Thyroid gland (tissue), 4 donors: ENCODE results near the gene TANGO2. TPM values are rescaled to one million over a fixed set of nuclear protein-coding genes. Genes with fewer than 3 reads are reported as not detected.

Experiments used
- DNase-seq, 2 donors: peaks; one replicate each; pipeline ENCODE4 v3.0.0-alpha.2; 2019
- H3K27ac ChIP-seq, 3 donors: fragments of 200-600 bp; sonication (generic); 1 replicate in 2 of 3; 2 replicates in 1 of 3; pipeline ENCODE4 v1.5.1; 2016 to 2019; ENCODE audit warnings: mild to moderate bottlenecking in 1 of 3, moderate library complexity in 1 of 3
- H3K27me3 ChIP-seq: fragments of 200-600 bp; sonication (generic); one replicate; pipeline ENCODE4 v1.5.1; 2019
- H3K36me3 ChIP-seq, 2 donors: fragments of 200-600 bp; sonication (generic); one replicate each; pipeline ENCODE4 v1.5.1; 2016 to 2019
- H3K4me1 ChIP-seq, 2 donors: fragments of 200-600 bp; sonication (generic); one replicate each; pipeline ENCODE4 v1.5.1; 2017 to 2019
- H3K4me3 ChIP-seq, 3 donors: fragments of 200-600 bp; sonication (generic); replicated peaks in 1 of 3; 1 replicate in 2 of 3; 2 replicates in 1 of 3; pipeline ENCODE4 v1.5.1; 2016; ENCODE audit warnings: mild to moderate bottlenecking in 1 of 3
- H3K9me3 ChIP-seq: fragments of 200-600 bp; sonication (generic); one replicate; pipeline ENCODE4 v1.5.1; 2017
- CTCF ChIP-seq, 6 experiments: fragments of 200-600 bp in 3 of 6; fragments of 450-650 bp in 3 of 6; sonication (generic) in 3 of 6; IDR thresholded peaks; one replicate each; pipeline ENCODE4 v1.5.1; 2016 to 2019; ENCODE audit warnings: antibody characterized with exemption in 6 of 6, mild to moderate bottlenecking in 2 of 6, inconsistent platforms in 1 of 6, moderate library complexity in 1 of 6
- POLR2A ChIP-seq, 2 donors: fragments of 450-650 bp; IDR thresholded peaks; one replicate each; pipeline ENCODE4 v1.6.1; 2017; ENCODE audit warnings: antibody characterized with exemption in 2 of 2, mild to moderate bottlenecking in 2 of 2, moderate library complexity in 1 of 2
- WGBS, 2 donors: methylation state at CpG; one replicate each; pipeline ENCODE4 v1.1.5; 2017; 5-methylcytosine and 5-hydroxymethylcytosine counted together
- intact Hi-C: fragments of 100-400 bp; cut with DNase I; formaldehyde crosslinking; loops from one replicate; pipeline ENCODE4 v1.15.1; 2023
- total RNA-seq, 4 donors: library from RNA; depleted of rRNA; stranded (reverse); fragments of >200 nt; gene quantifications; one replicate each; pipeline ENCODE4 v1.2.3, GENCODE V29; 2016

The TANGO2 gene
- total RNA-seq, 4 donors from 2014 or later: 50.3 to 82.7 (median 65.2) TPM

GRCh38 chr22:20094197-20094807, 73.4 kb downstream of the TANGO2 start:
- intact Hi-C loops: no loop called here
- Histone ChIP-seq H3K36me3 (peaks cover 62 to 85% of the 10 kb centered on the region in 2 donors), H3K27ac (no peak overlapping the region), H3K9me3 (no peaks in the 10 kb centered on the region), H3K27me3 (no peaks in the 10 kb centered on the region), H3K4me3 (no peak overlapping the region), H3K4me1 (no peaks in the 10 kb centered on the region)
- 96% methylated on average over 15 of the region's 15 CpGs for WGBS, 2 donors
- no peak for DNase-seq
- TF ChIP-seq POLR2A (IDR thresholded peaks at IDR 0.05) (no peak), CTCF (IDR thresholded peaks at IDR 0.05) (no peak)

DNA sequence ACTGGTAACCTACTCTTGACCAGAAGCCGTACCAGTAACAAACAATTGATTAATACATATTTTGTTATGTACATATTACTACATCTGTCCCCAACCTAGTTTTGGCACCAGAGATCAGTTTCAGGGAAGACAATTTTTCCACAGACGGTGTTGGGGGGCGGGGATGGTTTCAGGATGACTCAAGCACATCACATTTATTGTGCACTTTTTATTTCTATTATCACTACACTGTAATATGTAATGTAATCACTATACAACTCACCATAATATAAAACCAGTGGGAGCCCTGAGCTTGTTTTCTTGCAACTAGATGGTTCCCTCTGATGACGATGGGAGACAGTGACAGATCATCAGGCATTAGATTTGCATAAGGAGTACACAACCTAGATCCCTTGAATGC, 74.6 kb downstream of the TANGO2 start:
- Histone ChIP-seq H3K4me1 (no peaks in the 10 kb centered on the region), H3K4me3 (no peak overlapping the region), H3K9me3 (no peaks in the 10 kb centered on the region), H3K27ac (no peak overlapping the region), H3K27me3 (no peaks in the 10 kb centered on the region), H3K36me3 (peaks cover 49 to 84% of the 10 kb centered on the region in 2 donors)
- 94 to 98% methylated on average over 4 of the region's 4 CpGs for WGBS, 2 donors
- TF ChIP-seq CTCF (IDR thresholded peaks at IDR 0.05) (no peak), POLR2A (IDR thresholded peaks at IDR 0.05) (no peak)
- no peak for DNase-seq
- intact Hi-C loops: no loop called here

GRCh38 chr22:20096574-20097420, 75.9 kb downstream of the TANGO2 start:
- H3K36me3 ChIP-seq: peaks cover 37 to 81% of the 10 kb centered on the region in 2 donors
- 98 to 99% methylated on average over 2 of the region's 2 CpGs for WGBS, 2 donors
- H3K4me3 ChIP-seq: no peak overlapping the region
- H3K27ac ChIP-seq: no peak overlapping the region
- no peak for DNase-seq
- intact Hi-C loops: no loop called here
- no peaks in the 10 kb centered on the region for H3K27me3 ChIP-seq
- no peaks in the 10 kb centered on the region for H3K4me1 ChIP-seq
- TF ChIP-seq POLR2A (IDR thresholded peaks at IDR 0.05): no peak
- no peak for TF ChIP-seq CTCF (IDR thresholded peaks at IDR 0.05)
- no peaks in the 10 kb centered on the region for H3K9me3 ChIP-seq

GRCh38 chr22:20099099-20099711, 78.3 kb downstream of the TANGO2 start:
- H3K36me3 ChIP-seq: peaks cover 35 to 61% of the 10 kb centered on the region in 2 donors
- H3K4me1 ChIP-seq: no peaks in the 10 kb centered on the region
- H3K9me3 ChIP-seq: no peaks in the 10 kb centered on the region
- intact Hi-C loops: no loop called here
- H3K27me3 ChIP-seq: no peaks in the 10 kb centered on the region
- TF ChIP-seq POLR2A (IDR thresholded peaks at IDR 0.05) (no peak), CTCF (IDR thresholded peaks at IDR 0.05) (no peak)
- no peak overlapping the region for H3K4me3 ChIP-seq
- H3K27ac ChIP-seq: no peak overlapping the region
- 79 to 86% methylated on average over 3 to 6 of the region's 6 CpGs for WGBS, 2 donors
- DNase-seq: no peak

- H3K27ac ChIP-seq: no peak overlapping the region
- TF ChIP-seq POLR2A (IDR thresholded peaks at IDR 0.05) (no peak), CTCF (IDR thresholded peaks at IDR 0.05) (no peak)
- WGBS, 2 donors: 94 to 95% methylated on average over 8 of the region's 8 CpGs
- intact Hi-C loops: no loop called here
- peaks cover 21 to 51% of the 10 kb centered on the region in 2 donors for H3K36me3 ChIP-seq
- H3K4me1 ChIP-seq: peaks cover 11 to 14% of the 10 kb centered on the region in 2 donors
- no peak overlapping the region for H3K4me3 ChIP-seq
- no peaks in the 10 kb centered on the region for H3K27me3 ChIP-seq
- no peaks in the 10 kb centered on the region for H3K9me3 ChIP-seq
- DNase-seq: no peak
Measured at GRCh38 chr22:20101638-20102037, 80.7 kb downstream of the TANGO2 start.
